ENCODE data around the gene KIF1B.

KIF1B gene

GRCh38 chr1:10339815-10340214, 129.4 kb downstream of the KIF1B start:
- DNase-seq, result no peak

- no peak for DNase-seq
Observed at GRCh38 chr1:10340930-10341590, 130.7 kb downstream of the KIF1B start.

- DNase-seq, result no peak
Observed at GRCh38 chr1:10347109-10347508, 136.7 kb downstream of the KIF1B start.

- DNase-seq, result no peak
Observed at GRCh38 chr1:10353282-10353681, 142.9 kb downstream of the KIF1B start.

- DNase-seq, result no peak
Observed at GRCh38 chr1:10353693-10354092, 143.3 kb downstream of the KIF1B start.

- DNase-seq, result no peak
Observed at GRCh38 chr1:10360045-10360444, 149.7 kb downstream of the KIF1B start.

- DNase-seq, result no peak
Observed at GRCh38 chr1:10361515-10361914, 151.1 kb downstream of the KIF1B start.

- no peak for DNase-seq
Observed at GRCh38 chr1:10368194-10368593, 157.8 kb downstream of the KIF1B start.

GRCh38 chr1:10374442-10374860, 164.1 kb downstream of the KIF1B start:
- DNase-seq, result no peak

- peak; percentile 40 for DNase-seq
Observed at GRCh38 chr1:10377365-10378029, 167.1 kb downstream of the KIF1B start.

- DNase-seq, result no peak
Observed at GRCh38 chr1:10378081-10378841, 167.9 kb downstream of the KIF1B start.

- DNase-seq, result no peak
Observed at GRCh38 chr1:10379101-10379620, 168.8 kb downstream of the KIF1B start.

GRCh38 chr1:10379676-10380075, 169.3 kb downstream of the KIF1B start:
- DNase-seq, result no peak

GRCh38 chr1:10380594-10381275, 170.4 kb downstream of the KIF1B start:
- no peak for DNase-seq

GRCh38 chr1:10383630-10384029, 173.3 kb downstream of the KIF1B start:
- DNase-seq, result no peak

- no peak for DNase-seq
Observed at GRCh38 chr1:10384219-10384618, 173.8 kb downstream of the KIF1B start.

- DNase-seq, result no peak
Observed at GRCh38 chr1:10386761-10387676, 176.6 kb downstream of the KIF1B start.

- DNase-seq, result peak; percentile 10
Observed at GRCh38 chr1:10387677-10388386, 177.5 kb downstream of the KIF1B start.

- no peak for DNase-seq
Observed at GRCh38 chr1:10388387-10388715, 178.0 kb downstream of the KIF1B start.

GRCh38 chr1:10389271-10389973, 179.1 kb downstream of the KIF1B start:
- DNase-seq, result no peak

- no peak for DNase-seq
Observed at GRCh38 chr1:10396870-10397269, 186.5 kb downstream of the KIF1B start.
